Gastrocnemius medialis (tissue), 4 donors: ENCODE data around the gene USP7. TPM values are rescaled to one million over a fixed set of nuclear protein-coding genes. Genes with fewer than 3 reads are reported as not detected.

Experiments used
- ATAC-seq, 2 donors: fragments of 150-250 bp; one replicate each; pipeline ENCODE4 v1.9.1; 2016
- DNase-seq, 2 donors: peaks; one replicate each; pipeline ENCODE4 v3.0.0-alpha.2; 2019
- H3K27ac ChIP-seq, 4 donors: fragments of 200-600 bp; sonication (generic); 1 replicate in 1 of 4; 2 replicates in 3 of 4; pipeline ENCODE4 v1.5.1; 2016 to 2018; ENCODE audit warnings: mild to moderate bottlenecking in 2 of 4, moderate library complexity in 1 of 4
- H3K27me3 ChIP-seq, 3 donors: fragments of 200-600 bp; sonication (generic) in 2 of 3; 1 replicate in 1 of 3; 2 replicates in 2 of 3; pipeline versions ENCODE4 v1.5.1 to v1.6.0; 2016 to 2019; ENCODE audit warnings: mild to moderate bottlenecking in 1 of 3, moderate library complexity in 1 of 3
- H3K36me3 ChIP-seq, 2 donors: fragments of 200-600 bp; sonication (generic) in 1 of 2; one replicate each; pipeline ENCODE4 v1.5.1; 2017 to 2018
- H3K4me1 ChIP-seq, 2 donors: fragments of 200-600 bp; sonication (generic) in 1 of 2; one replicate each; pipeline ENCODE4 v1.5.1; 2016 to 2017; ENCODE audit warnings: mild to moderate bottlenecking in 2 of 2
- H3K4me3 ChIP-seq, 4 donors: fragments of 200-600 bp; sonication (generic) in 3 of 4; 1 replicate in 1 of 4; 2 replicates in 3 of 4; pipeline ENCODE4 v1.5.1; 2016 to 2019; ENCODE audit warnings: mild to moderate bottlenecking in 2 of 4
- H3K9me3 ChIP-seq, 3 donors: fragments of 200-600 bp; sonication (generic) in 2 of 3; 1 replicate in 1 of 3; 2 replicates in 2 of 3; pipeline ENCODE4 v1.5.1; 2016 to 2019
- CTCF ChIP-seq, 5 experiments: fragments of 450-650 bp in 3 of 5; fragments of 200-600 bp in 2 of 5; sonication (generic) in 2 of 5; IDR thresholded peaks in 4 of 5; conservative IDR thresholded peaks in 1 of 5; 1 replicate in 4 of 5; 2 replicates in 1 of 5; pipeline ENCODE4 v1.5.1; 2016 to 2019; ENCODE audit warnings: antibody characterized with exemption in 5 of 5, mild to moderate bottlenecking in 3 of 5, moderate library complexity in 3 of 5
- POLR2A ChIP-seq, 2 donors: fragments of 450-650 bp; IDR thresholded peaks; one replicate each; pipeline ENCODE4 v1.6.1; 2017; ENCODE audit warnings: antibody characterized with exemption in 2 of 2, mild to moderate bottlenecking in 2 of 2, moderate library complexity in 2 of 2
- in situ Hi-C, 4 donors: fragments of 200-750 bp; cut with MboI; loops; one replicate each; pipeline versions ENCODE4 v1.15.0 to v1.8.0; 2017; ENCODE audit warnings: low sequenced_read_pairs in 4 of 4
- intact Hi-C: fragments of 100-400 bp; cut with DNase I; formaldehyde crosslinking; loops from one replicate; pipeline ENCODE4 v1.15.1; 2023; ENCODE audit warnings: low total_unique reads
- total RNA-seq, 4 donors: library from RNA; depleted of rRNA; stranded (reverse); fragments of >200 nt; gene quantifications; one replicate each; pipeline versions ENCODE4 v1.1.0 to v1.2.3, GENCODE V29; 2016

The USP7 gene
- total RNA-seq, 4 donors from 2014 or later, result 79.7 to 99.2 (median 85.6) TPM

- peak in 1 of 2 donors; percentile 81 for ATAC-seq
- Histone ChIP-seq H3K36me3 (peaks cover 0 to 51% of the 10 kb centered on the region in 2 donors), H3K9me3 (no peaks in the 10 kb centered on the region), H3K27ac (no peak overlapping the region), H3K4me1 (peaks cover 0 to 25% of the 10 kb centered on the region in 2 donors), H3K27me3 (no peaks in the 10 kb centered on the region), H3K4me3 (no peak overlapping the region)
- in situ Hi-C loops, result no loop called here
- intact Hi-C loops, result no loop called here
- peak in 1 of 2 donors; percentile 59 for DNase-seq
- TF ChIP-seq POLR2A (IDR thresholded peaks at IDR 0.05) (no peak), CTCF (IDR thresholded peaks at IDR 0.05 in 4 of 5, conservative IDR thresholded peaks at IDR 0.05 in 1 of 5) (no peak)
These were observed 39.5 kb downstream of the USP7 start for GRCh38 chr16:8924214-8924613.

- in situ Hi-C loops (no loop called here), intact Hi-C loops (no loop called here)
- Histone ChIP-seq H3K9me3 (no peaks in the 10 kb centered on the region), H3K27ac (no peak overlapping the region), H3K36me3 (peaks cover 0 to 52% of the 10 kb centered on the region in 2 donors), H3K4me3 (no peak overlapping the region), H3K27me3 (no peaks in the 10 kb centered on the region), H3K4me1 (peaks cover 0 to 18% of the 10 kb centered on the region in 2 donors)
- DNase-seq, result no peak
- no peak for ATAC-seq
- TF ChIP-seq CTCF (IDR thresholded peaks at IDR 0.05 in 4 of 5, conservative IDR thresholded peaks at IDR 0.05 in 1 of 5) (no peak), POLR2A (IDR thresholded peaks at IDR 0.05) (no peak)
These were observed 40.5 kb downstream of the USP7 start for GRCh38 chr16:8923199-8923598.

- Histone ChIP-seq H3K27me3 (no peaks in the 10 kb centered on the region), H3K4me1 (peaks cover 0 to 13% of the 10 kb centered on the region in 2 donors), H3K27ac (no peak overlapping the region), H3K9me3 (no peaks in the 10 kb centered on the region), H3K4me3 (no peak overlapping the region), H3K36me3 (peaks cover 0 to 64% of the 10 kb centered on the region in 2 donors)
- in situ Hi-C loops, result no loop called here
- ATAC-seq (no peak), DNase-seq (no peak)
- no peak for TF ChIP-seq CTCF (IDR thresholded peaks at IDR 0.05 in 4 of 5, conservative IDR thresholded peaks at IDR 0.05 in 1 of 5)
- TF ChIP-seq POLR2A (IDR thresholded peaks at IDR 0.05), result no peak
- intact Hi-C loops, result no loop called here
These were observed 42.2 kb downstream of the USP7 start for GRCh38 chr16:8921347-8921984.

GRCh38 chr16:8920645-8921346, 42.9 kb downstream of the USP7 start:
- TF ChIP-seq CTCF (IDR thresholded peaks at IDR 0.05 in 4 of 5, conservative IDR thresholded peaks at IDR 0.05 in 1 of 5) (no peak), POLR2A (IDR thresholded peaks at IDR 0.05) (no peak)
- no peak overlapping the region for H3K27ac ChIP-seq
- peaks cover 0 to 70% of the 10 kb centered on the region in 2 donors for H3K36me3 ChIP-seq
- H3K27me3 ChIP-seq, result no peaks in the 10 kb centered on the region
- in situ Hi-C loops (no loop called here), intact Hi-C loops (no loop called here)
- DNase-seq, result no peak
- H3K9me3 ChIP-seq, result no peaks in the 10 kb centered on the region
- no peak overlapping the region for H3K4me3 ChIP-seq
- no peak for ATAC-seq
- peaks cover 0 to 13% of the 10 kb centered on the region in 2 donors for H3K4me1 ChIP-seq
